Karpas-422 (cell line): Measurements from ENCODE around the gene TASL. TPM values are rescaled to one million over a fixed set of nuclear protein-coding genes. Genes with fewer than 3 reads are reported as not detected.
"Not testable (repeated sequence)": the region's sequence is repeated elsewhere in the genome, so short reads cannot be mapped to it uniquely, and the experiment has no call there.

Experiments used
- DNase-seq: peaks from one replicate; pipeline ENCODE4 v3.0.0-alpha.2; 2015
- H2AFZ ChIP-seq: fragments of 200-600 bp; sonication (generic); 2 replicates; pipeline ENCODE4 v1.6.1; 2014; ENCODE audit warnings: antibody characterized with exemption, low read length, mixed read lengths
- H3K27ac ChIP-seq: fragments of 200-600 bp; sonication (generic); 2 replicates; pipeline ENCODE4 v1.5.1; 2014; ENCODE audit warnings: mild to moderate bottlenecking, low read length, moderate library complexity
- H3K27me3 ChIP-seq: fragments of 200-600 bp; sonication (generic); 2 replicates; pipeline ENCODE4 v1.6.1; 2014; ENCODE audit warnings: low read length, mixed read lengths
- H3K36me3 ChIP-seq: fragments of 200-600 bp; sonication (generic); 2 replicates; pipeline ENCODE4 v1.6.1; 2014; ENCODE audit warnings: low read length, mixed read lengths; ENCODE audit not compliant: insufficient read depth
- H3K4me1 ChIP-seq: fragments of 200-600 bp; sonication (generic); 2 replicates; pipeline ENCODE4 v1.6.1; 2014; ENCODE audit warnings: mild to moderate bottlenecking, low read length, mixed read lengths
- H3K4me2 ChIP-seq: fragments of 200-600 bp; sonication (generic); 2 replicates; pipeline ENCODE4 v1.6.1; 2014; ENCODE audit warnings: low read length, low read depth, mild to moderate bottlenecking; ENCODE audit not compliant: poor library complexity, severe bottlenecking
- H3K4me3 ChIP-seq: fragments of 200-600 bp; sonication (generic); 2 replicates; pipeline ENCODE4 v1.5.1; 2014; ENCODE audit warnings: mild to moderate bottlenecking, antibody characterized with exemption, low read length, mixed read lengths
- H3K79me2 ChIP-seq: fragments of 200-600 bp; sonication (generic); 2 replicates; pipeline ENCODE4 v1.6.1; 2014; ENCODE audit warnings: mild to moderate bottlenecking, low read length, mixed read lengths
- H3K9ac ChIP-seq: fragments of 200-600 bp; sonication (generic); 2 replicates; pipeline ENCODE4 v1.6.0; 2014; ENCODE audit warnings: low read length
- H3K9me2 ChIP-seq: fragments of 200-600 bp; sonication (generic), shearing (Covaris generic); replicated peaks from 2 replicates; pipeline ENCODE4 v1.6.0; 2014; ENCODE audit warnings: mild to moderate bottlenecking, low read length, moderate library complexity; ENCODE audit not compliant: insufficient read depth
- H3K9me3 ChIP-seq: fragments of 300-700, 200-600 bp; sonication (generic); 2 replicates; pipeline ENCODE4 v1.6.1; 2014; ENCODE audit warnings: low read length, mixed read lengths
- H4K20me1 ChIP-seq: fragments of 200-600 bp; sonication (generic); 2 replicates; pipeline ENCODE4 v1.6.1; 2014; ENCODE audit warnings: mild to moderate bottlenecking, antibody characterized with exemption, low read length, low read depth; ENCODE audit not compliant: insufficient read depth
- total RNA-seq: library from RNA; depleted of rRNA; stranded (reverse); fragments of >200 nt; shearing (Covaris generic); gene quantifications from 2 replicates; pipeline ENCODE4 v1.2.3, GENCODE V29; 2014; ENCODE audit warnings: low replicate concordance

The TASL gene
- total RNA-seq, 1 experiment from 2014 or later = 0.30 TPM

GRCh38 chrX:30612250-30612655 lies 34.7 kb upstream of the TASL start:
- Histone ChIP-seq H3K27me3 (no peaks in the 10 kb centered on the region), H3K9me2 (no peaks in the 10 kb centered on the region), H3K9me3 (peaks cover 2% of the 10 kb centered on the region; the same call in 1 of the 2 replicates), H3K9ac (no peak overlapping the region), H3K36me3 (no peaks in the 10 kb centered on the region), H3K4me2 (no peak overlapping the region), H2AFZ (no peak overlapping the region), H3K4me3 (no peak overlapping the region), H3K4me1 (no peaks in the 10 kb centered on the region), H4K20me1 (no peaks in the 10 kb centered on the region), H3K27ac (no peak overlapping the region), H3K79me2 (no peaks in the 10 kb centered on the region)
- no peak for DNase-seq

GRCh38 chrX:30610026-30610425 lies 32.5 kb upstream of the TASL start:
- H3K4me3 ChIP-seq = no peak overlapping the region
- DNase-seq = no peak

GRCh38 chrX:30607155-30607554 lies 29.6 kb upstream of the TASL start:
- DNase-seq = no peak
- Histone ChIP-seq H3K9me3 (no peaks in the 10 kb centered on the region), H3K4me1 (no peaks in the 10 kb centered on the region), H3K79me2 (no peaks in the 10 kb centered on the region), H2AFZ (no peak overlapping the region), H3K36me3 (no peaks in the 10 kb centered on the region), H3K9me2 (no peaks in the 10 kb centered on the region), H3K4me3 (no peak overlapping the region), H3K27ac (no peak overlapping the region), H3K9ac (no peak overlapping the region), H3K27me3 (no peaks in the 10 kb centered on the region), H3K4me2 (no peak overlapping the region), H4K20me1 (no peaks in the 10 kb centered on the region)

More at GRCh38 chrX:30610026-30610425, 32.5 kb upstream of the TASL start:
- no peak overlapping the region for H2AFZ ChIP-seq
- H3K4me1 ChIP-seq = no peaks in the 10 kb centered on the region
- H3K79me2 ChIP-seq = no peaks in the 10 kb centered on the region
- no peak overlapping the region for H3K27ac ChIP-seq
- H3K36me3 ChIP-seq = no peaks in the 10 kb centered on the region
- no peaks in the 10 kb centered on the region for H3K9me3 ChIP-seq
- H3K4me2 ChIP-seq = no peak overlapping the region
- no peaks in the 10 kb centered on the region for H3K9me2 ChIP-seq
- no peaks in the 10 kb centered on the region for H4K20me1 ChIP-seq
- no peaks in the 10 kb centered on the region for H3K27me3 ChIP-seq
- H3K9ac ChIP-seq = no peak overlapping the region

GRCh38 chrX:30600269-30601176 lies 23.0 kb upstream of the TASL start:
- H3K4me1 ChIP-seq, H3K4me2 ChIP-seq, H3K9me2 ChIP-seq, H3K9me3 ChIP-seq, H3K27ac ChIP-seq, H3K9ac ChIP-seq, H3K27me3 ChIP-seq, H2AFZ ChIP-seq, DNase-seq, H3K36me3 ChIP-seq, H4K20me1 ChIP-seq, H3K4me3 ChIP-seq, H3K79me2 ChIP-seq: not testable (repeated sequence)

GRCh38 chrX:30597216-30598012 lies 19.8 kb upstream of the TASL start:
- Histone ChIP-seq H3K4me1 (peaks cover 15% of the 10 kb centered on the region), H4K20me1 (no peaks in the 10 kb centered on the region), H3K9me2 (no peaks in the 10 kb centered on the region), H3K27me3 (no peaks in the 10 kb centered on the region), H3K9ac (no peak overlapping the region), H3K4me2 (no peak overlapping the region), H2AFZ (no peak overlapping the region), H3K36me3 (no peaks in the 10 kb centered on the region), H3K9me3 (no peaks in the 10 kb centered on the region), H3K4me3 (no peak overlapping the region), H3K79me2 (no peaks in the 10 kb centered on the region), H3K27ac (no peak overlapping the region)
- no peak for DNase-seq

GRCh38 chrX:30593440-30594200 lies 16.1 kb upstream of the TASL start:
- H3K4me1 ChIP-seq = peaks cover 38% of the 10 kb centered on the region
- H4K20me1 ChIP-seq = no peaks in the 10 kb centered on the region
- no peak overlapping the region for H2AFZ ChIP-seq
- no peak overlapping the region for H3K9ac ChIP-seq
- no peak overlapping the region for H3K4me2 ChIP-seq
- H3K36me3 ChIP-seq = no peaks in the 10 kb centered on the region
- H3K27me3 ChIP-seq = no peaks in the 10 kb centered on the region
- DNase-seq = peak; percentile 60
- H3K4me3 ChIP-seq = no peak overlapping the region
- H3K79me2 ChIP-seq = no peaks in the 10 kb centered on the region
- no peak overlapping the region for H3K27ac ChIP-seq
- no peaks in the 10 kb centered on the region for H3K9me3 ChIP-seq
- H3K9me2 ChIP-seq = no peaks in the 10 kb centered on the region

- DNase-seq = no peak
- no peaks in the 10 kb centered on the region for H3K9me3 ChIP-seq
- no peaks in the 10 kb centered on the region for H3K36me3 ChIP-seq
- peak overlapping the region; percentile 50; the same call in 1 of the 2 replicates for H2AFZ ChIP-seq
- no peak overlapping the region for H3K9ac ChIP-seq
- H3K27ac ChIP-seq = no peak overlapping the region
- peak overlapping the region; percentile 9 for H3K4me2 ChIP-seq
- no peak overlapping the region for H3K4me3 ChIP-seq
- H3K79me2 ChIP-seq = no peaks in the 10 kb centered on the region
- no peaks in the 10 kb centered on the region for H3K27me3 ChIP-seq
- H3K9me2 ChIP-seq = no peaks in the 10 kb centered on the region
- peaks cover 40% of the 10 kb centered on the region for H3K4me1 ChIP-seq
- no peaks in the 10 kb centered on the region for H4K20me1 ChIP-seq
Measured at GRCh38 chrX:30592831-30593230, 15.3 kb upstream of the TASL start.

- H2AFZ ChIP-seq = no peak overlapping the region
Measured at GRCh38 chrX:30590368-30590767, 12.8 kb upstream of the TASL start.

More at GRCh38 chrX:30590368-30590767, 12.8 kb upstream of the TASL start:
- Histone ChIP-seq H3K79me2 (no peaks in the 10 kb centered on the region), H4K20me1 (no peaks in the 10 kb centered on the region), H3K36me3 (no peaks in the 10 kb centered on the region), H3K4me1 (peaks cover 40% of the 10 kb centered on the region), H3K4me3 (no peak overlapping the region), H3K27me3 (no peaks in the 10 kb centered on the region), H3K27ac (no peak overlapping the region), H3K9ac (no peak overlapping the region), H3K9me3 (no peaks in the 10 kb centered on the region), H3K4me2 (peak overlapping the region; percentile 9), H3K9me2 (no peaks in the 10 kb centered on the region)
- DNase-seq = no peak
